Duodenal mucosa (tissue), 2 donors: ENCODE results near the gene MYH3.

Source experiments
- H3K27ac ChIP-seq: one replicate; pipeline ENCODE4 v1.7.0; 2013; ENCODE audit warnings: low read depth, low read length
- H3K27me3 ChIP-seq, 2 donors: one replicate each; pipeline ENCODE4 v1.7.0; 2013; ENCODE audit warnings: low read length in 2 of 2, control low read depth in 1 of 2; ENCODE audit not compliant: insufficient read depth in 2 of 2, control insufficient read depth in 1 of 2
- H3K36me3 ChIP-seq, 2 donors: one replicate each; pipeline ENCODE4 v1.7.0; 2013; ENCODE audit warnings: low read length in 2 of 2, control low read depth in 1 of 2; ENCODE audit not compliant: insufficient read depth in 2 of 2, control insufficient read depth in 1 of 2
- H3K4me1 ChIP-seq, 2 donors: one replicate each; pipeline ENCODE4 v1.7.0; 2013; ENCODE audit warnings: low read length in 2 of 2, control low read depth in 1 of 2; ENCODE audit not compliant: insufficient read depth in 2 of 2, control insufficient read depth in 1 of 2
- H3K4me3 ChIP-seq, 2 donors: one replicate each; pipeline ENCODE4 v1.7.0; 2013; ENCODE audit warnings: low read length in 2 of 2, low read depth in 1 of 2
- H3K9ac ChIP-seq, 2 donors: one replicate each; pipeline ENCODE4 v1.7.0; 2013; ENCODE audit warnings: low read length in 2 of 2, low read depth in 1 of 2
- H3K9me3 ChIP-seq, 2 donors: one replicate each; pipeline ENCODE4 v1.7.0; 2013; ENCODE audit warnings: low read length in 2 of 2, control low read depth in 1 of 2; ENCODE audit not compliant: control insufficient read depth in 1 of 2

MYH3 gene

DNA sequence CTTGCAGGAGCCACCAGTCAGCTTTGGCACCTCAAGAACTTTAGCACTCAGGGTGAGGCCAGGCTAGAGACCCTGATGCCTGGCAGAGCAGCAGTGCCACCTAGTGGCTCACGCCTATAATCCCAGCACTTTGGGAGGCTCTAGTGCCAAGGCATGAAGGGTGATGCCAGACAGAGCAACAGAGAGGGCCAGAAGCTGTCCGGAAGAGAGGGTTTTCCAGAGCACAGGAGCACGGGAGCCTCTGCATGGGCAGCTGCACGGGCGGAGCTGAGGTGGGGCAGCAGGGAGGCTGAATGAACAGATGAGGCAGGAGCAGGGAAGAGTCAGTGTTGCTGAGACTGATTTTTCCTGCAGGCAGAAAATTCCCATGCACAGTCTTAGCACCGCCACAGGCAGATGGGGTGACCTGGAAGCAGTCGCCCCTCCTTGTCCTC, 38.9 kb downstream of the MYH3 start:
- Histone ChIP-seq H3K27me3 (no peaks in the 10 kb centered on the region), H3K27ac (no peak overlapping the region), H3K36me3 (no peaks in the 10 kb centered on the region), H3K4me3 (no peak overlapping the region), H3K9ac (no peak overlapping the region), H3K9me3 (no peaks in the 10 kb centered on the region), H3K4me1 (no peaks in the 10 kb centered on the region)

DNA sequence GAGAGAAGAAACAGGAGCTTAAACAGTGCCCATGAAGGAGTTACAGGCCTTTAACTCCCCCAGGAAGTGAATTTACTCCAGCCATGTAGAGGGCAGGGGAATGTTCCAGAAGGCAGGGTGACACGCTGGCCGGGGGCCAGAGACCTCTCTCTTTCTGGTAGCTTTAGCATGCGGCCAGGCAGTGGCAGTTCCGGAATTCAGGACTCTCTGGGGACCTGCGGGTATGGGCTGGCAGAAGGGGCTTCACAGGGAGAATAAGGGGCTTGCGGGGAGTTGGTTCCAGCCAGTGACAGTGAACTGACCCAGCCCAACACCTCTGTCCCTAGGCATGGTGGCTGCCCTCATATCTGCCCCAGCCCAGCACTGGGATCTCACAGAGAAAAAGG, 40.0 kb downstream of the MYH3 start:
- Histone ChIP-seq H3K27me3 (no peaks in the 10 kb centered on the region), H3K9me3 (no peaks in the 10 kb centered on the region), H3K36me3 (no peaks in the 10 kb centered on the region), H3K4me1 (no peaks in the 10 kb centered on the region), H3K9ac (no peak overlapping the region), H3K4me3 (no peak overlapping the region), H3K27ac (no peak overlapping the region)

DNA sequence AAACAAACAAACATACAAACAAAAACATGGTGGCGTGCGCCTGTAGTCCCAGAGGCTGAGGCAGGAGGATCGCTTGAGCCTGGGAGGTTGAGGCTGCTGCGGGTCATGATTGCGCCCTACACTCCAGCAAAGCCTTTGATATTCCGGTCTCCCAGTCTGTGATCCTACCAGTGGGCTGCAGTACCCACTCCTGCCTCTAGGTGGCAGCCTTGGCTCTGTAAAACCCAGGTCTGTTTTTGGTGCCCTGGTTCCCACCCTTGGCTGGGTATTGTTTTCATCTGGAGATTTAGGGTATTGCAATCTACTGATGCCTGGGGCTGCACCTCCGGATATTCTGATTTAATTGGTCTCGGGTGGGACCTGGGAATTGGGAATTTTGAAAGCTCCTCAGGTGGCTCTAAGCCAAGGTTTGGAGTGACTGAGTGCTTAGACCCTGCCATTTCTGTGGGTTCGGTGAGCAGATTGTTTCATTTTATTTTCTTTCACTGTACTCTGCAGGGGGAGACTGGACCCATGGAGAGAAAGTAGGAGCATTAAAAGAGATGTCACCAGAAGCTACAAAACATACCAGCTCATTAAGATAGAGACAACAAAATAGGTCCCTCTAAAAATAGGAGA, 40.5 kb downstream of the MYH3 start:
- Histone ChIP-seq H3K27ac (no peak overlapping the region), H3K36me3 (no peaks in the 10 kb centered on the region), H3K4me3 (no peak overlapping the region), H3K4me1 (no peaks in the 10 kb centered on the region), H3K27me3 (no peaks in the 10 kb centered on the region), H3K9me3 (no peaks in the 10 kb centered on the region), H3K9ac (no peak overlapping the region)

GRCh38 chr17:10614536-10615155, 42.5 kb downstream of the MYH3 start:
- no peaks in the 10 kb centered on the region for H3K27me3 ChIP-seq
- H3K36me3 ChIP-seq, result no peaks in the 10 kb centered on the region
- no peak overlapping the region for H3K27ac ChIP-seq
- no peaks in the 10 kb centered on the region for H3K9me3 ChIP-seq
- H3K9ac ChIP-seq, result no peak overlapping the region
- H3K4me3 ChIP-seq, result no peak overlapping the region
- no peaks in the 10 kb centered on the region for H3K4me1 ChIP-seq

- H3K27me3 ChIP-seq, result no peaks in the 10 kb centered on the region
- H3K4me1 ChIP-seq, result no peaks in the 10 kb centered on the region
- no peak overlapping the region for H3K4me3 ChIP-seq
- no peaks in the 10 kb centered on the region for H3K36me3 ChIP-seq
- no peak overlapping the region for H3K9ac ChIP-seq
- H3K9me3 ChIP-seq, result no peaks in the 10 kb centered on the region
- H3K27ac ChIP-seq, result no peak overlapping the region
Observed at GRCh38 chr17:10613775-10614513, 43.2 kb downstream of the MYH3 start.

DNA sequence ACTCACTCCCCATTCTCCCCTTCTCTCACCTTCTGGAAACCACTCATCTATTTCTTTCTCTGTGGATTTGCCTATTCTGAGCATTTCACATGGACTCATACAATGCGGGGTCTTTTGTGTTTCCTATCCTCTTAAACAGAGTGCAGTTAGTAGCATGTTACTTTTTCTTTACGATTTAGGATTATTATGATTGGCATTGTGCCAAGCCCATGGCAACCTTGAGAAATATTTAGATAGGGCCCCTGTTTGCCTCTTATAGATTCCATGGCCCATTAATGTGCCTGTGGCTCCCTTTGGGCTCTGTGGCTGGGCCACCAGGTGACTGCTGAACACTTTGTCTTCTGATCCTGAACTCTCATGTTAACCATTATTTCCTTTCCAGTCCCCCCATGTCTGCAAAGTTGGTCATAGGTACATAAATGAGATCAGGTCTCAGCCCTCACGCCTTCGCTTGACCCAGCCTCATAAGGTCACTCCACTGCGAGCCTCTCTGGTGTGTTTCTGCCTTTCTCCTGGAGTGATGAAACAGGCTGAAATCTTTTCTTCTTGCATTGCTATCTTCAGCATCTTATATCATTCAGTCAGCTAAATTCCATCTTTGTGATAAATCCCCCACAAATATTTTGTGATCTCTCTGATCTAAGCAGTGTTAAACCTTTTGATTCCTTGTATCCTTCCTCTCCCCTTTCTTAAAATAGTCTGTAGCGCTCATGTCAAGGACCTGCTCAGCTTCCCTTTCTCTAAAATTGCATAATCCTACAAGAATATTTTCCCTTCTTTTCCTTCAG, 44.0 kb downstream of the MYH3 start:
- no peak overlapping the region for H3K27ac ChIP-seq
- H3K9ac ChIP-seq, result no peak overlapping the region
- H3K27me3 ChIP-seq, result no peaks in the 10 kb centered on the region
- H3K4me1 ChIP-seq, result no peaks in the 10 kb centered on the region
- no peak overlapping the region for H3K4me3 ChIP-seq
- H3K36me3 ChIP-seq, result no peaks in the 10 kb centered on the region
- no peaks in the 10 kb centered on the region for H3K9me3 ChIP-seq

DNA sequence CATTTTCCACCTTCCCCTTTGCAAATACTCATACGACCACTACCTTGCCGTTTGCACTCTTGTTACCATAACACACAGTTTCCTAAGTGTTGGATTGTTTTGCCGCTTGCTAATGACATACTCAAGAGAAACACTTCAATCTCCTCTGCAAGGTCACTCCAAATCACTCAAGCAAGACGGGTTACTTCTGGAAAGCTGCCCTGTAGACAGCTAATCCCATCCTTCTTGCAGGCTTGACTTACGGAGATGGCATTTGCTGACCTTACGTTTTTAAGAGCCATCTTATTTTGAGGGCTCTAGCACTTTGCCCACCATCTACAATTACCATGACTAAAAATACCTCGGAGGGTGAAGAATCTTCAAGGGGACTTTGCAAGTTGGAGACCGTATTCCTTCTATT, 46.2 kb downstream of the MYH3 start:
- no peaks in the 10 kb centered on the region for H3K4me1 ChIP-seq
- H3K9ac ChIP-seq, result no peak overlapping the region
- no peaks in the 10 kb centered on the region for H3K27me3 ChIP-seq
- H3K27ac ChIP-seq, result no peak overlapping the region
- no peaks in the 10 kb centered on the region for H3K9me3 ChIP-seq
- no peak overlapping the region for H3K4me3 ChIP-seq
- H3K36me3 ChIP-seq, result no peaks in the 10 kb centered on the region

GRCh38 chr17:10608244-10608643, 48.9 kb downstream of the MYH3 start:
- Histone ChIP-seq H3K36me3 (no peaks in the 10 kb centered on the region), H3K4me1 (no peaks in the 10 kb centered on the region), H3K27me3 (no peaks in the 10 kb centered on the region), H3K9ac (no peak overlapping the region), H3K9me3 (no peaks in the 10 kb centered on the region), H3K4me3 (no peak overlapping the region), H3K27ac (no peak overlapping the region)

DNA sequence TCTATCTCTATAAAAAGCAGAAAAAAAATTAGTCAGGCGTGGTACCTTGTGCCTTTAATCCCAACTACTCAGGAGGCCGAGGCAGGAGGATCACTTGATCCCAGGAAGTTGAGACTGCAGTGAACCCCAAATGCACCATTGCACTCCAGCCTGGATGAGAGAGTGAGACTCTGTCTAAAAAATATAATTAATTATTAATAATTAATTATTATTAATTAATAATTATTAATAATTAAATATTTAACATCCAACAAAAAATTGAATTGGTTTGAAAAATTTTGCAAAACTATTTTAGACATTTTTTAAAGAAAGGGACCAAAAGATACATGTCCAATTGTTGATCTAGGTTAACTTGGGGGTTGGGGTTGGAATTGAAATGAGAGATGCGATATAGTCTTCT, 51.0 kb downstream of the MYH3 start:
- H3K4me1 ChIP-seq, result no peaks in the 10 kb centered on the region
- no peak overlapping the region for H3K27ac ChIP-seq
- H3K4me3 ChIP-seq, result no peak overlapping the region
- no peaks in the 10 kb centered on the region for H3K9me3 ChIP-seq
- H3K27me3 ChIP-seq, result no peaks in the 10 kb centered on the region
- no peak overlapping the region for H3K9ac ChIP-seq
- no peaks in the 10 kb centered on the region for H3K36me3 ChIP-seq

- Histone ChIP-seq H3K9ac (no peak overlapping the region), H3K4me3 (no peak overlapping the region), H3K9me3 (no peaks in the 10 kb centered on the region), H3K36me3 (no peaks in the 10 kb centered on the region), H3K4me1 (no peaks in the 10 kb centered on the region), H3K27ac (no peak overlapping the region), H3K27me3 (no peaks in the 10 kb centered on the region)
Observed at GRCh38 chr17:10605221-10605783, 51.8 kb downstream of the MYH3 start.
